ENCODE data around the gene HTRA3. TPM values are rescaled to one million over a fixed set of nuclear protein-coding genes. Genes with fewer than 3 reads are reported as not detected.

Gene HTRA3
- total and polyA plus RNA-seq, 2 of the 8 experiments (the other 6 are each of a cell fraction or from before 2014, with no cell fraction given), result 3.2 to 5.8 TPM

- no peak for TF ChIP-seq TEAD4 (IDR thresholded peaks at IDR 0.05; ENCODE audit: low read depth, low read length)
Observed at GRCh38 chr4:8329859-8330761, 60.6 kb downstream of the HTRA3 start (continued).

All from H1 (cell line).